ENCODE measurements around the gene ROCK2. TPM values are rescaled to one million over a fixed set of nuclear protein-coding genes. Genes with fewer than 3 reads are reported as not detected.
"Not testable (repeated sequence)": the region's sequence is repeated elsewhere in the genome, so short reads cannot be mapped to it uniquely, and the experiment has no call there.

Gene ROCK2
- total RNA-seq, 1 donor from 2014 or later, result 37.1 TPM

- DNase-seq (ENCODE audit: low read depth in 2 of 2), result no peak
Observed at GRCh38 chr2:11278219-11278618, 66.2 kb downstream of the ROCK2 start.

GRCh38 chr2:11275910-11276309, 68.5 kb downstream of the ROCK2 start:
- DNase-seq (ENCODE audit: low read depth in 2 of 2), result no peak

GRCh38 chr2:11270891-11271290, 73.5 kb downstream of the ROCK2 start:
- DNase-seq (ENCODE audit: low read depth in 2 of 2), result no peak

- DNase-seq (ENCODE audit: low read depth in 2 of 2), result no peak
Observed at GRCh38 chr2:11267931-11268330, 76.5 kb downstream of the ROCK2 start.

GRCh38 chr2:11264818-11265217, 79.6 kb downstream of the ROCK2 start:
- DNase-seq (ENCODE audit: low read depth in 2 of 2), result no peak

- no peak for DNase-seq (ENCODE audit: low read depth in 2 of 2)
Observed at GRCh38 chr2:11264007-11264406, 80.4 kb downstream of the ROCK2 start.

GRCh38 chr2:11263177-11263576, 81.3 kb downstream of the ROCK2 start:
- DNase-seq (ENCODE audit: low read depth in 2 of 2), result no peak

GRCh38 chr2:11262438-11262837, 82.0 kb downstream of the ROCK2 start:
- DNase-seq (ENCODE audit: low read depth in 2 of 2), result not testable (repeated sequence)

GRCh38 chr2:11261564-11261963, 82.9 kb downstream of the ROCK2 start:
- DNase-seq (ENCODE audit: low read depth in 2 of 2), result not testable (repeated sequence)

- DNase-seq (ENCODE audit: low read depth in 2 of 2), result no peak
Observed at GRCh38 chr2:11260979-11261378, 83.5 kb downstream of the ROCK2 start.

GRCh38 chr2:11257964-11258363, 86.5 kb downstream of the ROCK2 start:
- DNase-seq (ENCODE audit: low read depth in 2 of 2), result no peak

GRCh38 chr2:11257078-11257477, 87.4 kb downstream of the ROCK2 start:
- DNase-seq (ENCODE audit: low read depth in 2 of 2), result no peak

- no peak for DNase-seq (ENCODE audit: low read depth in 2 of 2)
Observed at GRCh38 chr2:11256166-11256565, 88.3 kb downstream of the ROCK2 start.

- DNase-seq (ENCODE audit: low read depth in 2 of 2), result no peak
Observed at GRCh38 chr2:11254100-11254536, 90.3 kb downstream of the ROCK2 start.

- not testable (repeated sequence) for DNase-seq (ENCODE audit: low read depth in 2 of 2)
Observed at GRCh38 chr2:11252458-11252857, 92.0 kb downstream of the ROCK2 start.

GRCh38 chr2:11250400-11251196, 93.8 kb downstream of the ROCK2 start:
- peak in 1 of 2 donors; percentile 34 for DNase-seq (ENCODE audit: low read depth in 2 of 2)

- DNase-seq (ENCODE audit: low read depth in 2 of 2), result no peak
Observed at GRCh38 chr2:11245322-11245721, 99.1 kb downstream of the ROCK2 start.

- DNase-seq (ENCODE audit: low read depth in 2 of 2), result no peak
Observed at GRCh38 chr2:11244091-11244826, 100.2 kb downstream of the ROCK2 start.

GRCh38 chr2:11243512-11243911, 100.9 kb downstream of the ROCK2 start:
- no peak for DNase-seq (ENCODE audit: low read depth in 2 of 2)

GRCh38 chr2:11242542-11243174, 101.8 kb downstream of the ROCK2 start:
- no peak for DNase-seq (ENCODE audit: low read depth in 2 of 2)

GRCh38 chr2:11241412-11242203, 102.8 kb downstream of the ROCK2 start:
- no peak for DNase-seq (ENCODE audit: low read depth in 2 of 2)

Data from lung microvascular endothelial cell (primary cell).